Epidermal melanocyte (primary cell): Measurements from ENCODE around the gene RAB11A.

Experiments used
- DNase-seq: peaks from one replicate; pipeline ENCODE4 v3.0.0; 2011; ENCODE audit warnings: low spot score; ENCODE audit not compliant: insufficient read length

RAB11A gene

DNA sequence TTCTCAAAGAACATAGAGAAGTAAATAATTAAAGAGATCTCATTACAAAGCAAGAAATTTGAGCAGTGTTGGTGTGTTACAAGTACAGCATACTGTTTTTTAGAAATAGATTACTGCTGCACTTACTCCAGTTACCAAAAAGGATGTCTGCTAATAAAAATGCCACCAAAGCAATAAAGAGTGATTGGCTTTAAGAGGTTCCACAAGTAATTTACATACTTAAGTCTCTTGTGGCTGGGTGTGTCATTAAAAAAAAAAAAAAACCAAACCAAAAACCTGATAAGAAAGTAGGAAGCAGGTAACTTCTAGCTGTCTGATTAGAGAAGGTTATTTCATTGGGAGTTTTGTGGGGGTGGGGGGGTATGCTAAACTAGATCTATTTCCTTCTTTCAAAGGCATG is 15.2 kb downstream of the RAB11A start:
- no peak for DNase-seq

DNA sequence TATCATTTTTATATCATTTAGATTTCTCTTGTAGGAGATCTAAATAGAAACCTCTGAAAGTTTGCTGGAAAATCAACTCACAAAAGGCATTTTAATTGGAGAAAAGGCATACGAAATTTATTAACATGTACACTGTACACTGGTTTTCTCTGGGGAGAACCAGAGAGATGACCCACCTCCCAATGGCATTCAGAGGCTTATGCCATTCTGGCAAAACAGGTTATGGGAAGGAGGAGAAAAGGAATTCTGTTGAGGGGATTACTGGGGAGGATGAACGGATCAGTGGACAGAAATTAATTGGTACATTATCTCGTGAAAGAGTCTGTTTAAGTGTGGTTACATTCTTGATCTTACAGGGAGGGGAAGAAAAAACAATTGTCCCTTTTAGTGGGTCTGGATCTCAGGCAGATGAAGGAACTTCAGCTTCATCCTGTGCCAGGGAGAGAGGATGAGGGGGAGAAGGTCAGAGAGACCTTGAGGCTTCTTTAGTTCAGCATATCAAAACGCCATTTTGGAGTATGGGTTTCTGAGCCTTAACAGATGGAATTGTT is 16.5 kb downstream of the RAB11A start:
- no peak for DNase-seq

DNA sequence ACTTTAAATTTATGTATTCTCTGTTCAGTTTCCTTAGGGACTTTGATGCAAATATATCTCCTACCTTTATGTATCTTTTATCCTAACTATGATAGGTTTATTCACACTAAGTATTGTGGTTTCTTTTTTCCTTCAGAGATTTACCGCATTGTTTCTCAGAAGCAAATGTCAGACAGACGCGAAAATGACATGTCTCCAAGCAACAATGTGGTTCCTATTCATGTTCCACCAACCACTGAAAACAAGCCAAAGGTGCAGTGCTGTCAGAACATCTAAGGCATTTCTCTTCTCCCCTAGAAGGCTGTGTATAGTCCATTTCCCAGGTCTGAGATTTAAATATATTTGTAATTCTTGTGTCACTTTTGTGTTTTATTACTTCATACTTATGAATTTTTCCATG is 18.3 kb downstream of the RAB11A start:
- DNase-seq = no peak

DNA sequence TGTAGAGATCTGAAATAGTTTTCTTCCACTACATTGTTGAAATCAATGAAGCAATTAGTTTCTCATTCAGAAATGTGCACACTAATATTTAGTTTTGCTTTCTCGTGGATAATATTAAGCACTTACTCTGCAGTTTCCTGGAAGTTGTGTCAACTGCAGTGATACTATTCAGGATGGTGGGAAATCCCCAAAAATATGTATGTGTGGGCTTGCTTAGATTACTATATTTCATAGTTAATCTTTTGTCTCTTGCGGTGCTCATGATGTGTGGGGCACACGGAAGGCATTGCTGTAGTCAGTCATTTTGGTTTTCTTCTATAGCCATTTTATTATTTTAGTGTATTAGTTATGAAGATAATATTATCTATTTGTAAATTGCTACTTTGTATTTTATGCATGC is 19.7 kb downstream of the RAB11A start:
- DNase-seq = no peak

DNA sequence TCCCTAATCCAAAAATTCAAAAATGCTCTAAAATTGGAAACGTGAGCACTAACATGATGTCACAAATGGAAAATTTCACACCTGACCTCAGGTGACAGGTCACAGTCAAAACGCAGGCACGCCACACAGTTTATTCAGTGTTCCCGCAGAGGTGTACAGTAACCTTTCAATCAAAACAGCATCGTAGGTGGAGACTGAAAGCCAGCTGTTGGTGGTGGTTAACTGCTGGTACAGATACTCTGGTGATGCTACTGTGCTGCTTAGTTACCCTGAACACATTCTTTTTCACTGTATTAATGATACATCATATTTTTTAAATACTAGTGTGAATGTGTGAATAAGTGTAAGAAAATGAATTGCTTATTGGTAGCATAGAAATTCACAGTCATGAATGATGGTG is 23.8 kb downstream of the RAB11A start:
- DNase-seq = no peak

DNA sequence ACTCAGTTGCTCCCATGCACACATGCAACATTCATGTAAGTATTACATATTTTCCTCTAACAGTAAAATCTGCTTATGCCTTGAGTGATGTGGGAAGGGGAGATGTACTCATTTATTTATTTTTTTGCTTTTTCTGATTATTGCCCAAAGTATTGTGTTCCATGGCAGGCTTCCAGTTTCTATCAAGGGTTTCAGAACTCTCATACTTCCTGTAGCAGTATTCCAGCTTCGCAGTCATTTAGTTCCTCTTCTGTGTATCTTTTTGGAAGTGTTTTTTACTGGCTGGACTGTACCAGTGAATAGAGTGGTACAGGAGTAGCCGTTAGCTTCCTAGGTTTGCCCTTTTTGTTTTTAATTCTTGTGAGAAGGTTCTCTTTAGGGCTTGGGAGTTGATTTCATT is 26.9 kb downstream of the RAB11A start:
- DNase-seq = no peak

DNA sequence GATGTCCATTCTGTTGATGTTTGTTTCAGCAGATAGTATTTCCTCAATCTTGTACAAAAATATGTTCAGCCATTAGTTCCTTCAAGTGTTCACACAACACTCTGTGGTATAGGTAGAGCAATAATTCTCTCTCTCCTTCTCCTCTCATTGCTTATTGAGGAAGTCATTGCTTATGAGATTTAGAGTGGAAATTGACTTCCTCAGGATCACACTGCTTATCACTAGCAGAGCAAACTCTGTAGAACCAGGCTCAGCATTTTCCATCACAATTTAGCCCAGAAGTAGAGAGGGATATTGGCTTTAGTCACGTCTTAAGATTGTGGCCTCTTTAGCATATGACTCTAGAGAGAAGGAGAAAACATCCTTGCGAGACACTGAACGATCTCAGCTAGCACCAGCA is 31.2 kb downstream of the RAB11A start:
- DNase-seq = no peak

DNA sequence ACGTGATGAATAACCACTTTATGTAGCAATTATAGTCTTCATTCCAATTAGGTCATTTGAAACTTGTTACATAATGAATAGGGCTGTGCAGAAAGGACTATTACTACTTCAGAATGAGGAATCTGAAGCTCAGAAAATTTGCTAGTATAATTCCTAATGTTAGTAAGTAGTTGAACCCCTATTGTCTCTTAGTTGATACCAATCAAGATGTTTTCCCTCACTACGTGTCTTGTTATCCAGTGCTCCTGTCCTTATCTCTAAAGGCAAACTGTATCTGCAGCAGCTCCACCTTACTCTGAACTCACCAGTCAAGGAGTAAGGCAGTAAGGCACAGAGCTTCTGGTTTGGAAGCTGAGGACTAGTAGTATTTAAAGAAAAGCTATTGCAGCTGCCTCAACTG is 32.0 kb downstream of the RAB11A start:
- DNase-seq = no peak

DNA sequence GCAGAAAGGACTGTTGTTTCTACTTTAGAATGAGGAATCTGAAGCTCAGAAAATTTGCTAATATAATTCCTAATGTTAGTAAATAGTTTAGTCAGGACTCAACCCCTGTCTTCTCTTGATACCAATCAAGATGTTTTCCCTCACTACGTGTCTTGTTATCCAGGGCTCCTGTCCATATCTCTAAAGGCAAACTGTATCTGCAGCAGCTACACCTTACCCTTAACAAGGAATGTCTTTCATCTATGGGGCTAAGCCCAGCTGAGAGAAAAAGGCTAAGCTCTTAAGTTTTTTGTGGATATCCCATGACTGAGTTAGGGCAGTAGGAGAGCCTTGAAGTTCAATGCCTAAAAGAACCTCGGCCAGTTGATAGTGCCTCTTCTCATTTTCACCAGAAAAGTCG is 32.5 kb downstream of the RAB11A start:
- no peak for DNase-seq

DNA sequence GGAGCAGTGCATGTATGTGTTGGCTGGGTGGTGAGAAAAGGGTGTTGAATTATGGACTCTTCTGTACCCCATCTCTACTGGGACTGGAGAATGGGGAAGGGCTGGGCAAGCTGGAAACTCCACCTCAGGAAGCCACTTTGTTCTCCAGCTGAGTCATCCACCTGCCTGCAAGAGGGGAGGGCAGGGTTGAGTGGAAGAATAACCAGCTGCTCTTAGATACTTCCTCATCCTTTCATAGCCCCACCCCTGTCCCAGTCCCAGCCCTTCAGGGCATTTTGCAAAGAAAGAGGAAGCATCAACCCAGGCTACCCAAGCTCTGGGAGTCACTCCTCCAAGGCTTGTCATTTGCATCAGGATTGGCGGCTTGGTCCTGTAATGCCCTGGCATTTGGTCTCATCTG is 33.1 kb downstream of the RAB11A start:
- no peak for DNase-seq

DNA sequence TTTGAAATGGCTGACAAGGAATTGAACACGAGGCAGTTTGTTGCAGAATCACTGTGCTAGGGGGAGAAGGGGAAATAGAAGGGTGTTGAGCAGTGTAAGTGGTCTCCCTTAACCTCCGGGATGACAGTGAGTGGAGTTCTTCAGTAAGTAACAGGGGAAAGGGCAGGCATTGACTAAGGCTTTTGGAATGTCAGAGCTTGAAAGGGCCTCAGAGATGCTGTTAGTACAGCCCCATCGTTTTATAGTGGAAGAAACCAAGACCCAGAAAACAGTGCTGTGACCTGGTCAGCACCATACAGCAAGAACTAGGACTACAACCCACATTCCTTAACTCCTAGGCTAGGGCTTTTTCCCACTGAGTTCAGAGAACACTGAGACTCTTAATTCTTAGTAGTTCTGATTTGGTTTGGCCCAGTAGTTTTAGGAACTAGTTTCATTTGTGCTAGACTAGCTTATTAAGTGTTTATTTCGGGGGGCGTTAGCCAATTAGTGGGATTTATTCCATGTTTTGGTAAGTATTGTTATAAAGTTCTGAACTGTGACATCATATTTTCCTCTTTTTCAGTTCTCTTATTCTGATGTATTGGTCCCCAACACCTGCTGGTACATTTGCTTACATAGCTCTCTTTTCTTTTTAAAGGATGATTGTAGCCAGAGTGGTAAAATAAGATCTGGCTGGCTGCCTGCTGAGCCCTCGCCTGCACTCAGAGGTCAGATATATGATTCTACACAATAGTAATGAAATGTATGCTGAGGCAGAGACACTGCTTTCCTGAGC is 34.2 kb downstream of the RAB11A start:
- DNase-seq = no peak

DNA sequence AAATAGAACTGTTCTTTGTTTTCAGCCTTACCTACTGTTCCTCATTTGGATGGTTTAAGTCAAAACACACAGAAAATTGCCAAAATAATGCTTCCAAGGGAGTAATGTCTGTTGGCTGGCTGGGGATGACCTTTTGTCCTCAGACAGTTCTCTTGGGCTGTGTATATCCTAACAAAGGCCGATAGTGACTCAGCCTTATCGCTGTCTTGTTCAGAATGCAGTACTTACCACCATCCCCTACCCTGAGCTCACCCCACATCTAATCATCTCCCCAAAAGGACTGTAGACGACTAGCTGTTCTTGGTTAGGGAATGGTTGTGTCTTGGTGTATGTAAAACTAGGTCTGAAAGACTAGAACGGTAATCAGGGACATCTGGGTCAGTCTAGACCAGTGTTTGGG is 35.0 kb downstream of the RAB11A start:
- DNase-seq = no peak

DNA sequence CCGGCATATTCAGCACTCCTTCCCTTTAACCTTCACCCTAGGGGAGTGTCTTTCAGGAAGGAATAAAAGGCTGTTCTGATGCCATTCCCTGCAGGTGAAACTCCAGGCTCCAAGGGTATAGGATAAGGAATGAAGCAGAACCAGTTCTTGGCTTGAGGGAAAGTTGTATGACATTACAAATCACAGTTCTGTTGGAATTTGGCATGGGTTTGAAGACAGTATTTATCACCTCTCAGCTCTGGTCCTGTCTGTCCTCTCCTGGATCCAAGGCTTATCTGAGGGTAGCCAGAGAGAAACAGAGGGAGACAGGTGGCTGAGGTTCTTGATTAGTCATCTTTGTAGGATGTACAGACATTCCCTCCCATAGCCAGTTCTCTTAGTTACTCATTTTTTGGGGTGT is 37.1 kb downstream of the RAB11A start:
- no peak for DNase-seq

DNA sequence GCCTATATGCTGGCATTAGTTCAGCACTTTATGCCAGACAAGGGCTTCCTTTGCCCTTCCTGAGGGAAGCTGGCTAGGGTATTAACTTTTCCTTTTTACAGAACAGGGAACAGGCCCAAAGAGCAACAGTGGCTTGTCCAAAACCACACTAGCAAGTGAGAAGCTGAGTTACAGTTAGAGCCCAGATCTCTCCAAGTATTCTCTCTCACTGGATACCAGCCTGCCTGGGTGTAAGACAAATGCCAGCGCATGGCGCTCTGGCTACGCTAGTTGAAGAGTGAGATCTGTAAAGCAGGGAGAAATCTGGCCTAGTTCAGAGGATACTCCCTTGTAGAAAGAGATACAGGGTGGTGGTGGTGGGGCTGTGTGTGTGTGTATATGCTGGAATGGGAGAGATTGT is 38.4 kb downstream of the RAB11A start:
- no peak for DNase-seq

DNA sequence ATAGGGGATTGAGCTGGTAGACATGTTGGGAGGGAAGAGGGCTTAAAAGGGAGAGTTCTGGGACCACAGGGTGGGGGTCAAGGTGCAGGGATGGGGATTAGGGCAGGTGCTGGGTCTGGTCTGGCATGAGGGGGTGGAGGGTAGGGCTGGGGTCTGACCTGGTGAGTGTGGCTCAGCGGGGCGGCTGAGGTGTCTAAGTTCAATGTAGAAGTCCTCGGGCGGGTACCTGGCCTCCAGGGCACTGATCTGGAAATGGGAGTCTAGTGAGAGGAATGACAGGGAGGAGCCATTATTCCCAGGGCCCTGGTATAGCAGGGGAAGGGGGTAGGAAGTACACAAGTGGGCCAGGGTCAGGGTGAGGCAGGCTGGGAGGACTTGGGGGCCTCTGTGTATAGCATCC is 39.6 kb downstream of the RAB11A start:
- no peak for DNase-seq

DNA sequence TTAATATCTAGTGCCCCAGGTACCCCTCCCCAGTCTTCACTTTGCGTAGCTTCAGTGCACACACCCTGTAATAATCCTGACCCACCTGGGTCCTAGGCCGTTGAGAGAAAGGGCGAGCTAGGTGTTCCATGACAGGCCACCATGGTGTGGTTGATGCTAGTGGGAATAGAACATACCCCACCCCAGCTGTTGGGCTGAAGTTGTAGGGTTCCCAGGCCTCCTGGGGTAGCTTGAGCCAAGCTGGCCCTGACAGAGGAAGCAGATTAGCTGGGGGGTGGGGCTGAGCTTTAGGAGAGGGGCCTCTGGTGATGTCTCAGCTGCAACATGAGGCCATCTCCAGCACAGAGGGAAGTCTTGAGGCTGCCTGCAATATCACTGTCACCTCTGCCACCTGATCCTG is 40.5 kb downstream of the RAB11A start:
- DNase-seq = no peak

DNA sequence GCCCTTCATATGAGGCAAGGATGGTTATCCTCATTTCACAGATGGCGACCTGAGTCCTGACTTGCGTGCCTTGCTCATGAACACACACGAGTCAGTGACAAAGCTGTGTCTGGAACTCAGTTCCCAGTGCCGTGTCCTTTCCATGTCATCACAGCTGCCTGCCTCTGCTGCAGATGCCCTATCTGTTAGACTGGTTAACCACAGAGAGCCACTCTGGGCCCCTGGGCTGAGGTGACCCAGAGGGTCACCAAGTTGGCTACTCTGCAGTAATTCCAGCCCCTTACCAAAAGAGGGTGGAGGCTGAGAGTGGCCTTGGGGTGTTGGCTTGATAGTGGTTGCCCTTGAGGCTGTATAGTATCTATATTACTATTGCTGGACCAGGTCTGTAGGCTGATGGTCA is 41.0 kb downstream of the RAB11A start:
- no peak for DNase-seq

DNA sequence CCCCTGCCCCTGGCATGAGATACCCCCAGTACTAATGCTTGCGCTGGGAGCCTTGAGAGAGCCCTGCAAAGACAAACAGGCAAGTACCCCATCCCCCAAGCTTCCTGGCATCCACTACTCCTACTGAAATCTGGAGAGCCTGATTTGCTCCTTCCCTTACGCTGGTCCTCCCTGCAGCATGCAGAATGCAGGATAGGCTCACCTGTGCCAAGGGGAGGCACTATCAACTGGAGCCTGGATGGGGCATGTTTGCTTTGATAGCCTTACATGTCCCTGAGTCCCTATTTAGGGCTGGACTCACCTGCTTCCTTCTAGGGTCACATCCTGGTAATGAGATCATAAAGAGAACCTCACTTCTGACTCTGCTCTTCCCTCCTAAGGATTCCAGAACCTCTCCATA is 42.9 kb downstream of the RAB11A start:
- no peak for DNase-seq

DNA sequence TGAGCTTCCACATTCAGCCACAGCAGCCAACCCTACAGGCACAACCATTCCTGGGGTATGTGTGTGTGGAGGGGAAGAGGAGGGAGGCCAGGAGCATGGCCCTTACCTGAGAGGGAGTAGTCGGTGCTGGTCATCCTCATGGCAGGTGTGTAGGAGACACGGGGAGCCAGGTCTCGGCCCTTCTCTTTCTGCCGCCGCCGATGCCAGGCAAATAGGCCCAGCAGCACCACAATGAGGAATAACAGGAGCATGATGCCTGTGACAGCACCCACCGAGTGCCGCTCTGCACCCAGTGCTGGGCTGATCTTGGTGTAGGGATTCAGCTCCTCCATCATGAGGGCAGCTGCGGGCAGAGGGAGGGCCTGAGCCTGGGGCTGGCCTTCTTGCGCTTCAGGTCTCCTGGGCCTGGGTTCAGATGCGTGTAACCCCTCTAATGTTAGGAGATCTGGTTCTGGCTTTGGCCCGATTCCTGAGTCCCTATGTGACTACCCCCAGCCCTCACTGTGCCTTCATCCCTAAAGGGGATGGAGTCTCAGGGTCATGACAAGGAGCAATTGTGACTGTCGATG is 44.4 kb downstream of the RAB11A start:
- DNase-seq = no peak

DNA sequence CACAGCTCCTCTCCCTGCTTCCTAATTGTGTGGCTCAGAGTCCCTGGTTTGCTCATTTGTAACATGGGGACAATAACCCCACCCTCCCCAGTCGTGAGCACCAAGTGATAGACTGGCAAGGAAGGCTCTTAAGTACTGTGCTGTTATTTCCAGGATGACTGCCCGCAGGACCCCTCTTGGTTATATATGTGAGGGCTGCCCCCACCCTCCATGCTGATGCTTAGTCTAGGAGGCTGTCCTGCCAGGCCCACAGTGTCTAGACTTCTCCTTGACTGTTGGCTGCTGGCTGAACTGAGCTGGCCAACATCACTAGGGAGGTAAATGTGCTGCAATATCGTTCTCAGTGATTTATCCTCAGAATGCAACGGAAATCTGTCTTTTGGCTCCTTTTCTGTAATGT is 45.1 kb downstream of the RAB11A start:
- DNase-seq = no peak

DNA sequence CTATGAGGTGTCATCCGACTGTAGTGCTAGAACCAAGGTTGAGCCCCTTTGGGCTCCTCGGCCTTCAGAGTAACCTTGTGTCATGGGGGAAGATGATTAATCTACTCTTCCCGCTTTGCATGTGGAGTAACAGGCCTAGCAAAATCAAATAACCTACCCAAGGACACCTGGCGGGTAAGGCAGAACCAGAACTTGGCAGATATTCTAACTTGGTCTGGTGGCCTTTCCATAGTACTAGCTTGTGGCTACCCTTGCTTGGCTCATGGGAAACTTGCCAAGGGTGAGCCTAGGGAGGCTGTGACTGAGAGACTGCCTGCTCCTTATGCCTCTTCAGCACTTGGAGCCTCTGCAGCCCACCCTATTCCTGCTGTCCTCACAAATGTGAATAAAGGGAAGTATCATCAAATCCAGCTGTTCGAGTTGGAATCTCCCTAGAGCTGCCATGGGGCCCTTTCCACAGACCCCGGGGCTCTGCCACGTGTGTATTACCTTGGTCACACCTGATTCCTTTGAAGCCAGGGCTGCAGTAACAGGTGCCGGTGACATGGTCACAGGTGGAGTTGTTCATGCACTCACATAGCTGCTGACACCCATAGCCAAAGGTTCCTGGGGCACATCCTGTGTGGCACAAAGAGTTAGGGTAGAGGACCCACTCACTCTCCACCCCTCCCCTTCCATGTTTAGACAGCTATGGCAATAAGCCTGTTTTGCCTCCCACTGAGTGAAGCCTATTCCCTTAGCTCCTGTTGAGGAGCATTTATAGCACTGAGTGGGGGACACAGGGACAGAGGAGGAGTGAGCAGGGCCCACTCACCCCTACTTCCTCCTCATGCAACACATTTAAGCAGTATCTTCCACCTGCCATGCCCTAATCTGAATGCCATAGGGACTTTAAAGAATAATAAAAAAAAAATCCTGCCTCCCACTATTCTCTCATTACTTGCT is 46.0 kb downstream of the RAB11A start:
- DNase-seq = no peak

DNA sequence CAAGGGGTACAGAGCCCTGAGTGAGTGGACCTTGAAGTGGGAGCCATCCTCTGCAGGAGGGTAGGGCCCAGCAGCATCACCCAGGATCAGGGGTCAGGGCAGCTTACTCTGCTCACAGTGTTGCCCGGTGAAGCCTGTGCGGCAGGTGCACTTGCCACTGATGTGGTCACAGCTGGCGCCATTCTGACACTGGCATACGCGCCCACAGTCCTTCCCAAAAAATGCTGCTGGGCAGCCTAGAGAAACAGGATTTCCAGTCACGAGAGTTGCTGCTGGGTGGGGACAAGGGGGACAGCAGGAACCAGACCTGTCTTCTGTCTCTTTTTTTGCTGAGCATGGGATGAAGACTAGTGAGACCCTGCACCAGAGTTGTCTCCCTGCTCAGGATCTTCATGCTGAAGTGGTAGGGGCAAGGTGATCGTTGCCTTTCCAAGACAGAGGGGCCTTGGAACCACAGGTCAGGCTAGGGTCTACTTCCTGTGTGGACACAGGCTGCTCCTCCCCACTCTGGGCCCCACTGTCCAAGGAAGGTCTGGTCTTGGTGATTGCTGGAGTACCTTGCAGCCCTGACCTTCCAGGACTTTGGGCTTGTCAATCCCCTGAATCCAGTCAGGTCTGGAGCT is 46.9 kb downstream of the RAB11A start:
- DNase-seq = no peak
